ENCODE data around the gene FGGY.
A peak's percentile ranks its signal among the peaks of the same experiment; 100 is the strongest.
"Not testable (repeated sequence)": the region's sequence is repeated elsewhere in the genome, so short reads cannot be mapped to it uniquely, and the experiment has no call there.

Gene FGGY

GRCh38 chr1:59452026-59452425 lies 155.1 kb downstream of the FGGY start:
- no peak for TF ChIP-seq CTCF (conservative IDR thresholded peaks at IDR 0.05)
- H3K27ac ChIP-seq, result peak overlapping the region; percentile 82

DNA sequence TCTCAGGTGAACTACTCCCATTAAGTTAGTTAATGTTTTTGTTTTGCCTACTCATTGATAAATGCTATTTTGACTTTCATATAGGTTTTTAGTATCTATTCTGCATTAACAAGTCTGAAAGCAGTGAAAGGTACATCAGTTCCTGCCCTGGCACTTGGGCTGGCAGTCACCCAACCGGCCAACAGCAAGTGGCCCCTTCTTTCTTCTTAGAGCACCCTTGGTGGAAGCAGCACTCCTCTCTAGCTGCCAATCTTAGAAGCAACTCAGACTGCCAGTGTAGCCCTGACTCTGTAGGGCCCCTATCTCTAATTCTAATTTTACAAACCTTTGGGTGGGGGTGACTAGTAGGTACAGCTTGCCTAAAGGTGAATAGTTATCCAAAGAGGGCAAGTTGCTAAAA lies 155.7 kb downstream of the FGGY start:
- peak overlapping the region; percentile 82 for H3K27ac ChIP-seq
- TF ChIP-seq CTCF (conservative IDR thresholded peaks at IDR 0.05), result no peak

- H3K27ac ChIP-seq, result peak overlapping the region; percentile 82
- TF ChIP-seq CTCF (conservative IDR thresholded peaks at IDR 0.05), result no peak
Measured at GRCh38 chr1:59453297-59453968, 156.5 kb downstream of the FGGY start.

DNA sequence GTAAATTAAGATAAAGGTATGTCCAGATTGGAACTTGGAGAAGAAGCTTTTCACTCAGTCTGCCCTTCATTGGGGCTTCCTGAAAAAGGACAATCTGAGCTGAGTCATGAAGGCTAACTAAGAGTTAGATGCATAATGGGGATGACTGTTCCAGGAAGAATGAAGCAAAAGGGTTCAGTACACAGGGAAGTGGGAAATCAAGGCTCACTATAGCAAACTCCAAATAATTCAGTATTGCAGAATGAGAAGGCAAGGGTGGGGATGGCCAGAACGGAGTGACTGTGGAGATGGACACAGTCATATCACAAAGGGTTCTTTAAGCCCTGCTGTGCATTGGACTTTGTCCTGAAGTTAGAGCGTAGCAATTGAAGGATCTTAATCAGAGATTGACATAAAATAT lies 158.3 kb downstream of the FGGY start:
- TF ChIP-seq CTCF (conservative IDR thresholded peaks at IDR 0.05), result no peak
- H3K27ac ChIP-seq, result no peak overlapping the region

- no peak for TF ChIP-seq CTCF (conservative IDR thresholded peaks at IDR 0.05)
Measured at GRCh38 chr1:59457786-59458185, 160.9 kb downstream of the FGGY start.

GRCh38 chr1:59458884-59459283 lies 162.0 kb downstream of the FGGY start:
- H3K27ac ChIP-seq, result no peak overlapping the region
- no peak for TF ChIP-seq CTCF (conservative IDR thresholded peaks at IDR 0.05)

More at GRCh38 chr1:59457786-59458185, 160.9 kb downstream of the FGGY start:
- peak overlapping the region; percentile 65 for H3K27ac ChIP-seq

- not testable (repeated sequence) for H3K27ac ChIP-seq
Measured at GRCh38 chr1:59462942-59463341, 166.0 kb downstream of the FGGY start.

DNA sequence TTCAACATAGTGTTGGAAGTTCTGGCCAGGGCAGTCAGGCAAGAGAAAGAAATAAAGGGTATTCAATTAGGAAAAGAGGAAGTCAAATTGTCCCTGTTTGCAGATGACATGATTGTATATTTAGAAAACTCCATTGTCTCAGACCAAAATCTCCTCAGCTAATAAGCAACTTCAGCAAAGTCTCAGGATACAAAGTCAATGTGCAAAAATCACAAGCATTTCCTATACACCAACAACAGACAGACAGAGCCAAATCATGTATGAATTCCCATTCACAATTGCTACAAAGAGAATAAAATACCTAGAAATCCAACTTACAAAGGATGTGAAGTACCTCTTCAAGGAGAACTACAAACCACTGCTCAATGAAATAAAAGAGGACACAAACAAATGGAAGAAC lies 168.6 kb downstream of the FGGY start:
- not testable (repeated sequence) for H3K27ac ChIP-seq

All from VCaP (cell line).